CD4-positive, alpha-beta T cell treated with Interleukin-1 beta for 1 hour (primary cell): Measurements from ENCODE around the gene SNX25.
"Not testable (repeated sequence)": the region's sequence is repeated elsewhere in the genome, so short reads cannot be mapped to it uniquely, and the experiment has no call there.

Experiments used
- DNase-seq, 2 donors: peaks; one replicate each; pipeline ENCODE4 v3.0.0-alpha.2; 2020 to 2022

Gene SNX25

GRCh38 chr4:185352202-185352601 is 142.8 kb downstream of the SNX25 start:
- DNase-seq: no peak

GRCh38 chr4:185352741-185353140 is 143.3 kb downstream of the SNX25 start:
- no peak for DNase-seq

- no peak for DNase-seq
Measured at GRCh38 chr4:185357211-185357610, 147.8 kb downstream of the SNX25 start.

- no peak for DNase-seq
Measured at GRCh38 chr4:185357733-185358440, 148.5 kb downstream of the SNX25 start.

GRCh38 chr4:185358514-185358913 is 149.1 kb downstream of the SNX25 start:
- DNase-seq: no peak

- no peak for DNase-seq
Measured at GRCh38 chr4:185358959-185359358, 149.6 kb downstream of the SNX25 start.

- no peak for DNase-seq
Measured at GRCh38 chr4:185359767-185360446, 150.5 kb downstream of the SNX25 start.

GRCh38 chr4:185361872-185362271 is 152.5 kb downstream of the SNX25 start:
- DNase-seq: no peak

- not testable (repeated sequence) for DNase-seq
Measured at GRCh38 chr4:185362570-185362969, 153.2 kb downstream of the SNX25 start.

GRCh38 chr4:185363251-185363650 is 153.9 kb downstream of the SNX25 start:
- DNase-seq: no peak

- no peak for DNase-seq
Measured at GRCh38 chr4:185364886-185365285, 155.5 kb downstream of the SNX25 start.

- DNase-seq: no peak
Measured at GRCh38 chr4:185369731-185370130, 160.3 kb downstream of the SNX25 start.

GRCh38 chr4:185370268-185370949 is 161.0 kb downstream of the SNX25 start:
- no peak for DNase-seq

GRCh38 chr4:185371702-185372101 is 162.3 kb downstream of the SNX25 start:
- no peak for DNase-seq

- DNase-seq: no peak
Measured at GRCh38 chr4:185374027-185374426, 164.6 kb downstream of the SNX25 start.

GRCh38 chr4:185374573-185374972 is 165.2 kb downstream of the SNX25 start:
- no peak for DNase-seq

- DNase-seq: no peak
Measured at GRCh38 chr4:185378264-185378663, 168.9 kb downstream of the SNX25 start.

- no peak for DNase-seq
Measured at GRCh38 chr4:185379326-185380295, 170.2 kb downstream of the SNX25 start.

- no peak for DNase-seq
Measured at GRCh38 chr4:185380320-185380719, 170.9 kb downstream of the SNX25 start.

GRCh38 chr4:185381288-185382196 is 172.1 kb downstream of the SNX25 start:
- no peak for DNase-seq

- no peak for DNase-seq
Measured at GRCh38 chr4:185382754-185383153, 173.4 kb downstream of the SNX25 start.

GRCh38 chr4:185383451-185383850 is 174.1 kb downstream of the SNX25 start:
- DNase-seq: no peak
